Endothelial cell of umbilical vein (primary cell): Measurements from ENCODE around the gene SRGAP3. TPM values are rescaled to one million over a fixed set of nuclear protein-coding genes. Genes with fewer than 3 reads are reported as not detected.

Experiments used
- BruUV-seq: library from RNA; stranded (reverse); fragments of 400-500 nt; replicated peaks from 2 replicates; lab custom pipeline; 2021; lab: Mats Ljungman, UMichigan
- CTCF ChIA-PET: fragments of 300-600, 350-600 bp; sonication (Branson Sonifier 250); formaldehyde crosslinking; loops from one replicate; lab custom pipeline; 2021; ENCODE audit warnings: antibody characterized with exemption, inconsistent platforms; lab: Charles Lee
- POLR2A ChIA-PET: fragments of 300-600, 350-600 bp; sonication (Branson Sonifier 250); formaldehyde crosslinking; loops from one replicate; lab custom pipeline; 2021; ENCODE audit warnings: antibody characterized with exemption, inconsistent platforms; lab: Charles Lee
- DNase-seq: peaks from one replicate; pipeline ENCODE4 v3.0.0-alpha.2; 2011; ENCODE audit warnings: low read depth, low spot score
- FAIRE-seq: peaks from 2 replicates; lab custom pipeline; 2011; peaks lifted over from hg19 to GRCh38; lab: Jason Lieb, UNC
- H2AFZ ChIP-seq: 2 replicates; pipeline ENCODE4 v1.6.0; 2012; ENCODE audit warnings: low read depth, low read length, control low read depth, inconsistent platforms
- H3K27ac ChIP-seq: 2 replicates; pipeline ENCODE4 v1.5.1; 2011; ENCODE audit warnings: low read depth, mild to moderate bottlenecking, control low read depth, low read length, moderate library complexity; ENCODE audit not compliant: insufficient read depth
- H3K27me3 ChIP-seq, 2 experiments: 2 replicates each; pipeline versions ENCODE4 v1.6.0 to v1.6.1; 2011; ENCODE audit warnings: low read length in 2 of 2, mixed read lengths in 1 of 2; ENCODE audit not compliant: control insufficient read depth in 2 of 2, insufficient read depth in 2 of 2
- H3K36me3 ChIP-seq, 2 experiments: 2 replicates in 1 of 2; 3 replicates in 1 of 2; pipeline ENCODE4 v1.5.1; 2011; ENCODE audit warnings: low read length in 2 of 2, mild to moderate bottlenecking in 1 of 2, moderate library complexity in 1 of 2; ENCODE audit not compliant: control insufficient read depth in 2 of 2, insufficient read depth in 2 of 2; ENCODE audit errors: extremely low read depth in 1 of 2
- H3K4me1 ChIP-seq: 3 replicates; pipeline ENCODE4 v1.5.1; 2011; ENCODE audit warnings: mild to moderate bottlenecking, low read length; ENCODE audit not compliant: control insufficient read depth, insufficient read depth; ENCODE audit errors: extremely low read depth
- H3K4me2 ChIP-seq: 2 replicates; pipeline ENCODE4 v1.6.1; 2011; ENCODE audit warnings: low read length, control low read depth, mixed read lengths; ENCODE audit not compliant: insufficient read depth
- H3K4me3 ChIP-seq, 3 experiments: fragments of 200-600 bp in 1 of 3; sonication (generic), shearing (Covaris generic) in 1 of 3; replicated peaks in 1 of 3; 2 replicates each; pipeline ENCODE4 v1.5.1; 2011 to 2016; ENCODE audit warnings: control low read depth in 3 of 3, low read length in 3 of 3, mild to moderate bottlenecking in 2 of 3, inconsistent platforms in 1 of 3, low read depth in 1 of 3, moderate library complexity in 1 of 3; ENCODE audit not compliant: insufficient read depth in 1 of 3
- H3K79me2 ChIP-seq: 2 replicates; pipeline ENCODE4 v1.6.0; 2012; ENCODE audit warnings: low read length, inconsistent platforms; ENCODE audit not compliant: control insufficient read depth, insufficient read depth
- H3K9ac ChIP-seq: replicated peaks from 2 replicates; pipeline ENCODE3; 2011; ENCODE audit warnings: low read length, control low read depth; ENCODE audit not compliant: insufficient read depth; ENCODE audit errors: extremely low read depth
- H3K9me1 ChIP-seq: replicated peaks from 3 replicates; pipeline ENCODE4 v1.6.0; 2011; ENCODE audit warnings: mild to moderate bottlenecking, low read length; ENCODE audit not compliant: control insufficient read depth, insufficient read depth; ENCODE audit errors: extremely low read depth
- H3K9me3 ChIP-seq: replicated peaks from 2 replicates; pipeline ENCODE4 v1.5.1; 2012; ENCODE audit warnings: low read length, inconsistent platforms; ENCODE audit not compliant: control insufficient read depth, insufficient read depth
- H4K20me1 ChIP-seq: replicated peaks from 2 replicates; pipeline ENCODE3; 2011; ENCODE audit warnings: mild to moderate bottlenecking, low read length; ENCODE audit not compliant: control insufficient read depth, insufficient read depth; ENCODE audit errors: extremely low read depth
- CTCF ChIP-seq, 2 donors: IDR thresholded peaks; 1 replicate in 1 of 2; 2 replicates in 1 of 2; pipeline ENCODE4 v1.5.1; 2011; ENCODE audit warnings: low read length in 2 of 2, mild to moderate bottlenecking in 2 of 2, moderate library complexity in 2 of 2, control low read depth in 1 of 2, inconsistent platforms in 1 of 2, low read depth in 1 of 2; ENCODE audit not compliant: insufficient read depth in 1 of 2; ENCODE audit errors: extremely low read depth in 1 of 2
- EZH2 ChIP-seq: IDR thresholded peaks from 2 replicates; pipeline ENCODE4 v1.6.1; 2012; ENCODE audit warnings: borderline replicate concordance, low read depth, mild to moderate bottlenecking, moderate library complexity, low read length, inconsistent platforms; ENCODE audit not compliant: severe bottlenecking
- GATA2 ChIP-seq: IDR thresholded peaks from 2 replicates; pipeline ENCODE4 v1.7.0; 2011; ENCODE audit warnings: low read depth, mild to moderate bottlenecking, moderate library complexity, mixed read lengths, low read length; ENCODE audit not compliant: insufficient read length, insufficient read depth
- JUN ChIP-seq: IDR thresholded peaks from 2 replicates; pipeline ENCODE4 v1.6.1; 2011; ENCODE audit warnings: borderline replicate concordance, low read depth; ENCODE audit not compliant: insufficient read length, insufficient read depth
- MYC ChIP-seq: IDR thresholded peaks from one replicate; pipeline ENCODE4 v1.6.1; 2011; ENCODE audit warnings: mild to moderate bottlenecking, low read depth, low read length
- POLR2A ChIP-seq: IDR thresholded peaks from 2 replicates; pipeline ENCODE4 v1.6.1; 2012; ENCODE audit warnings: low read depth, mild to moderate bottlenecking, control low read depth, low read length
- POLR2AphosphoS5 ChIP-seq: IDR thresholded peaks from 2 replicates; pipeline ENCODE4 v1.6.1; 2012; ENCODE audit warnings: low read depth, mild to moderate bottlenecking, control low read depth, low read length, moderate library complexity; ENCODE audit not compliant: insufficient read depth
- dilution Hi-C: fragments of 300-500 bp; cut with MboI; formaldehyde crosslinking; loops from one replicate; pipeline ENCODE4 v1.15.0; 2019; ENCODE audit warnings: low sequenced_read_pairs; ENCODE audit not compliant: extremely low pct_ligation_motif_present
- intact Hi-C: fragments of 100-400 bp; cut with micrococcal nuclease; formaldehyde crosslinking; loops from one replicate; pipeline ENCODE4 v1.10.0; 2022
- polyA plus RNA-seq, 4 experiments: library from polyadenylated mRNA; depleted of rRNA in 3 of 4; stranded (reverse) in 3 of 4; unstranded in 1 of 4; fragments of >200 nt; gene quantifications; 2 replicates each; pipeline versions ENCODE4 v1.2.1 to v1.2.3, GENCODE V29; 2011 to 2012; ENCODE audit warnings: missing spikeins in 1 of 4
- total RNA-seq: library from RNA; stranded (reverse); gene quantifications from 2 replicates; pipeline ENCODE4 v1.2.3, GENCODE V29; 2021

The SRGAP3 gene
- total and polyA plus RNA-seq, 2 donors (not counting 3 experiments of a cell fraction or from before 2014, with no cell fraction given), result 0.06 TPM; not detected in 1

DNA sequence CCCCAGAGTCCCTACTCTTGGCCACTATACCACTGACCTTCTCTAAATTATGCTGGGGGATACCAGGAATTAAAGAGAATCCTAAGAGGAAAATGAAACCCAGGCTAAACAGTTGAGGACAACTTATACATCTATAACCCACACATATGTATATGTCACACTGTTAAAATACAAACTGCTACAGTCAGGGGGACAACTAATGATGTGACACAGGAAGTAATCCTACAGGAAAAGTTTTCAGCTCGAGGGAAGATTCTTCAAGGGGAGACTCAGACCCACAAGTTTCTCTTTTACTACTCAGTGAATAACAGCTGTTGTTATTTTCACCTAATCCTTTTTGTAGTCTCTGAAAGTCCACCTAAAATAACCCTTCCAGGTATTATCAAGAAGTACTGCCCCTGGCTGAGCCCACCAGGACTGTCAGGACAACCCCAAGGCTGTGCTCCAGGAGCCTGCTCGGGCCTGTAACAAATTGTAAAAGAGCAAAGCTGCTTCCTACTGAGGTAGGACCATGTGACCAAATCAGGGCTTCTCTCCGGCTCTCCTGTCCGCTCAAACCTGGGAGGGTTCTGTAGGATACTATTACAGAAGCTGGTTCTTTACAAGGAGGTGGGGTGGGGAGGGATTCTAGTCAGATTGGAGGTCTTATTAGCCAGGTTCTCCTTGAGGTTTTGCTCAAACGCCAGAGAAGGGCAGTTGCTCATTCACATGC is 91.6 kb downstream of the SRGAP3 start:
- no peak for FAIRE-seq
- no peaks in the 10 kb centered on the region for H3K4me1 ChIP-seq
- ChIA-PET POLR2A (no interaction called here), CTCF (no interaction called here)
- no peaks in the 10 kb centered on the region for H3K79me2 ChIP-seq
- dilution Hi-C loops (no loop called here), intact Hi-C loops (no loop called here)
- no peaks in the 10 kb centered on the region for H4K20me1 ChIP-seq
- DNase-seq, result no peak
- TF ChIP-seq POLR2AphosphoS5 (no peak), JUN (no peak), GATA2 (no peak), MYC (no peak), CTCF (IDR thresholded peaks at IDR 0.05; ENCODE audit: extremely low read depth in 1 of 2, insufficient read depth in 1 of 2, low read depth in 1 of 2, low read length in 2 of 2) (no peak)
- H3K9ac ChIP-seq, result no peak overlapping the region
- no TSS peak for BruUV-seq
- H3K4me2 ChIP-seq, result no peak overlapping the region
- H3K9me1 ChIP-seq, result no peaks in the 10 kb centered on the region
- H3K36me3 ChIP-seq, result no peaks in the 10 kb centered on the region
- no peak overlapping the region for H3K4me3 ChIP-seq
- H3K27me3 ChIP-seq, result no peaks in the 10 kb centered on the region
- H3K9me3 ChIP-seq, result no peaks in the 10 kb centered on the region
- H3K27ac ChIP-seq, result no peak overlapping the region
- H2AFZ ChIP-seq, result no peak overlapping the region

DNA sequence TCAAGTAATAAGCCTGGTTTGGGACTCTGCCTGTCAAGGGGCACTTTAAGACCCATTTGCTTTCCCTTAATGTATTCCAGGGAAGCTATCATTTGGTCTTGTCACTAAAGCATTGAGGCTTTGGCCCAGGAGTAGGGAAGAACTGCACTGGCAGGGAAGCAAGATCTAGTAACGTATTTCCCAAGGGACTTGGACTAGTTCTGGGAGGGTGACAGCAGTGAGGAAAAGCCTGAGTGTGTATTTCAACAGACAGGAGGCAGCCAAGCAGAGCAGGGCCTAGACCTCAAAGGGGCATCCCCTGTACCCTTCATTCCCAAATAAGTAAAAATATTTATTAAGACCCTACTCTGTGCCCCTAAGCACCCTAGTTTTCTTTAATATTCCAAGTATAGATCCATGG is 92.8 kb downstream of the SRGAP3 start:
- Histone ChIP-seq H3K79me2 (no peaks in the 10 kb centered on the region), H3K36me3 (no peaks in the 10 kb centered on the region), H3K4me3 (no peak overlapping the region), H3K27ac (no peak overlapping the region), H3K27me3 (no peaks in the 10 kb centered on the region), H2AFZ (no peak overlapping the region), H3K4me1 (no peaks in the 10 kb centered on the region), H3K9ac (no peak overlapping the region), H3K9me1 (no peaks in the 10 kb centered on the region), H3K4me2 (no peak overlapping the region), H3K9me3 (no peaks in the 10 kb centered on the region), H4K20me1 (no peaks in the 10 kb centered on the region)
- CTCF ChIA-PET, result no interaction called here
- TF ChIP-seq MYC, result no peak
- no peak for TF ChIP-seq JUN
- TF ChIP-seq GATA2, result no peak
- no peak for TF ChIP-seq POLR2A
- no peak for TF ChIP-seq EZH2
- intact Hi-C loops (no loop called here), dilution Hi-C loops (no loop called here)
- BruUV-seq, result no TSS peak
- DNase-seq (no peak), FAIRE-seq (no peak)
- POLR2A ChIA-PET, result no interaction called here
